Thyroid gland (tissue), 4 donors: Measurements from ENCODE around the gene RADIL. TPM values are rescaled to one million over a fixed set of nuclear protein-coding genes. Genes with fewer than 3 reads are reported as not detected.

ENCODE experiments used
- DNase-seq, 2 donors: peaks; one replicate each; pipeline ENCODE4 v3.0.0-alpha.2; 2019
- H3K27ac ChIP-seq, 3 donors: fragments of 200-600 bp; sonication (generic); 1 replicate in 2 of 3; 2 replicates in 1 of 3; pipeline ENCODE4 v1.5.1; 2016 to 2019; ENCODE audit warnings: mild to moderate bottlenecking in 1 of 3, moderate library complexity in 1 of 3
- H3K27me3 ChIP-seq: fragments of 200-600 bp; sonication (generic); one replicate; pipeline ENCODE4 v1.5.1; 2019
- H3K36me3 ChIP-seq, 2 donors: fragments of 200-600 bp; sonication (generic); one replicate each; pipeline ENCODE4 v1.5.1; 2016 to 2019
- H3K4me1 ChIP-seq, 2 donors: fragments of 200-600 bp; sonication (generic); one replicate each; pipeline ENCODE4 v1.5.1; 2017 to 2019
- H3K4me3 ChIP-seq, 3 donors: fragments of 200-600 bp; sonication (generic); replicated peaks in 1 of 3; 1 replicate in 2 of 3; 2 replicates in 1 of 3; pipeline ENCODE4 v1.5.1; 2016; ENCODE audit warnings: mild to moderate bottlenecking in 1 of 3
- H3K9me3 ChIP-seq: fragments of 200-600 bp; sonication (generic); one replicate; pipeline ENCODE4 v1.5.1; 2017
- POLR2A ChIP-seq, 2 donors: fragments of 450-650 bp; IDR thresholded peaks; one replicate each; pipeline ENCODE4 v1.6.1; 2017; ENCODE audit warnings: antibody characterized with exemption in 2 of 2, mild to moderate bottlenecking in 2 of 2, moderate library complexity in 1 of 2
- WGBS, 2 donors: methylation state at CpG; one replicate each; pipeline ENCODE4 v1.1.5; 2017; 5-methylcytosine and 5-hydroxymethylcytosine counted together
- intact Hi-C: fragments of 100-400 bp; cut with DNase I; formaldehyde crosslinking; loops from one replicate; pipeline ENCODE4 v1.15.1; 2023
- total RNA-seq, 4 donors: library from RNA; depleted of rRNA; stranded (reverse); fragments of >200 nt; gene quantifications; one replicate each; pipeline ENCODE4 v1.2.3, GENCODE V29; 2016
- TF ChIP-seq, protein P1 (sequence below), 6 experiments: fragments of 200-600 bp in 3 of 6; fragments of 450-650 bp in 3 of 6; sonication (generic) in 3 of 6; IDR thresholded peaks; one replicate each; pipeline ENCODE4 v1.5.1; 2016 to 2019; ENCODE audit warnings: antibody characterized with exemption in 6 of 6, mild to moderate bottlenecking in 2 of 6, inconsistent platforms in 1 of 6, moderate library complexity in 1 of 6

RADIL gene
- total RNA-seq, 4 donors from 2014 or later = 4.9 to 11.1 (median 7.1) TPM

DNA sequence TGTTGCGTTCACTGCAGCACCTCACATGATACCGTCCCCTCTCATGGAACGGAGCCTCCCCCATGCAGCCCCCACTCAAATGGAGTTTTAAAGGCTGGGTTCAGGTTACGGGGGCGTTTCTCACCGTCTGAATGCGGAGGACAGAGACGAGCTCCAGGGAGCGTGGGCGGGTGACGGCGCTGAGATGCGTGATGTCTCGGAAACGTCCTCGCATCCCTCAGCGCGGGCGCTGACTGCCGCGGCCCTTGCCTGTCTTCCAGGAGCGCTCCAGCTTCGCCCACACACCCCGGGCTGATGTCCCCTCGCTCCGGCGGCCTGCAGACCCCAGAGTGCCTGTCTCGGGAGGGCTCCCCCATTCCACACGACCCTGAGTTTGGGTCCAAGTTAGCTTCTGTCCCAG is 124.7 kb downstream of the RADIL start:
- no peak for DNase-seq
- TF ChIP-seq, protein P1, sequence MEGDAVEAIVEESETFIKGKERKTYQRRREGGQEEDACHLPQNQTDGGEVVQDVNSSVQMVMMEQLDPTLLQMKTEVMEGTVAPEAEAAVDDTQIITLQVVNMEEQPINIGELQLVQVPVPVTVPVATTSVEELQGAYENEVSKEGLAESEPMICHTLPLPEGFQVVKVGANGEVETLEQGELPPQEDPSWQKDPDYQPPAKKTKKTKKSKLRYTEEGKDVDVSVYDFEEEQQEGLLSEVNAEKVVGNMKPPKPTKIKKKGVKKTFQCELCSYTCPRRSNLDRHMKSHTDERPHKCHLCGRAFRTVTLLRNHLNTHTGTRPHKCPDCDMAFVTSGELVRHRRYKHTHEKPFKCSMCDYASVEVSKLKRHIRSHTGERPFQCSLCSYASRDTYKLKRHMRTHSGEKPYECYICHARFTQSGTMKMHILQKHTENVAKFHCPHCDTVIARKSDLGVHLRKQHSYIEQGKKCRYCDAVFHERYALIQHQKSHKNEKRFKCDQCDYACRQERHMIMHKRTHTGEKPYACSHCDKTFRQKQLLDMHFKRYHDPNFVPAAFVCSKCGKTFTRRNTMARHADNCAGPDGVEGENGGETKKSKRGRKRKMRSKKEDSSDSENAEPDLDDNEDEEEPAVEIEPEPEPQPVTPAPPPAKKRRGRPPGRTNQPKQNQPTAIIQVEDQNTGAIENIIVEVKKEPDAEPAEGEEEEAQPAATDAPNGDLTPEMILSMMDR (IDR thresholded peaks at IDR 0.05) = no peak
- TF ChIP-seq POLR2A (IDR thresholded peaks at IDR 0.05) = no peak
- Histone ChIP-seq H3K27ac (no peak overlapping the region), H3K36me3 (peaks cover 79 to 81% of the 10 kb centered on the region in 2 donors), H3K9me3 (no peaks in the 10 kb centered on the region), H3K27me3 (no peaks in the 10 kb centered on the region), H3K4me3 (no peak overlapping the region), H3K4me1 (peaks cover 0 to 3% of the 10 kb centered on the region in 2 donors)
- WGBS, 2 donors = 95% methylated on average over 23 to 29 of the region's 29 CpGs
- intact Hi-C loops = no loop called here

DNA sequence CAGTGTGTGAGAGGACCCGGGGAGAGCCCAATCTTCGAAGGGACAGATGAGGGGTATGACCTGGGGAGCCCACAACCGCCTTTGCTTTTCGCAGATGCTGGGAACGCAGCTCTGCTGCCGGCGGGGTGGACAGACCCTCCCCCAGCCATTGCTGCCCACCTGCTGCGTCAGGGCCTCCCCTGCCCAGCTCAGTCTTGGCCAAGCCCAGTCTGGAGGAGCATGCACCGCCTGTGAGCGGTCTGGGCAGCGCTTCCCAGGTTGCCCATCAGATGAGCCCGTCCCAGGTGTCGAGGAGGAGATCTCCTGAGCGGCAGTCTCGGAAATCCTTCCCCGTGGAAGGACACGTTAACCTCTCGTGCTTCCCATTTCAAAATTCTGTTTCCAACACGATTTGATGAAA is 125.4 kb downstream of the RADIL start:
- intact Hi-C loops = no loop called here
- peaks cover 74% of the 10 kb centered on the region in 2 donors for H3K36me3 ChIP-seq
- no peak for DNase-seq
- 95 to 96% methylated on average over 19 of the region's 19 CpGs for WGBS, 2 donors
- H3K9me3 ChIP-seq = no peaks in the 10 kb centered on the region
- H3K4me1 ChIP-seq = peaks cover 0 to 6% of the 10 kb centered on the region in 2 donors
- no peak overlapping the region for H3K27ac ChIP-seq
- TF ChIP-seq, protein P1 (IDR thresholded peaks at IDR 0.05) = no peak
- TF ChIP-seq POLR2A (IDR thresholded peaks at IDR 0.05) = no peak
- H3K4me3 ChIP-seq = no peak overlapping the region
- H3K27me3 ChIP-seq = no peaks in the 10 kb centered on the region

DNA sequence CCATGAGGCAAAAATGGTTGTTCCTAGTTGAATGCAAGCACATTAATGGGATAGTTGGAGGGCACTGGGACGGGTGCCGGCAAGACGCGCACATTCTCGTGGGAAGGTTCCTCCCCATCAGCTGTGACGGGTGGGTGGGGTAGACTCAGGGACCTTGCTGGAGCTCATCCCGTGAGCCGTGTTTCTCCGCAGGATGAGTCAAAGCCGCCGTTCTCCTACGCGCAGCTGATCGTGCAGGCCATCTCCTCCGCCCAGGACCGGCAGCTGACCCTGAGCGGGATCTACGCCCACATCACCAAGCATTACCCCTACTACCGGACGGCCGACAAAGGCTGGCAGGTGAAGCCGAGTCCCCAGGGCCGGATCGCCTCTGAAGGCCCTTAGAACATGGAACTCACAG is 128.5 kb downstream of the RADIL start:
- no peak for DNase-seq
- H3K36me3 ChIP-seq = peaks cover 47 to 51% of the 10 kb centered on the region in 2 donors
- H3K4me3 ChIP-seq = no peak overlapping the region
- intact Hi-C loops = no loop called here
- WGBS, 2 donors = 93 to 95% methylated on average over 18 to 24 of the region's 24 CpGs
- no peaks in the 10 kb centered on the region for H3K9me3 ChIP-seq
- no peak overlapping the region for H3K27ac ChIP-seq
- H3K27me3 ChIP-seq = no peaks in the 10 kb centered on the region
- peaks cover 0 to 6% of the 10 kb centered on the region in 2 donors for H3K4me1 ChIP-seq
- TF ChIP-seq, protein P1 (IDR thresholded peaks at IDR 0.05) = no peak

DNA sequence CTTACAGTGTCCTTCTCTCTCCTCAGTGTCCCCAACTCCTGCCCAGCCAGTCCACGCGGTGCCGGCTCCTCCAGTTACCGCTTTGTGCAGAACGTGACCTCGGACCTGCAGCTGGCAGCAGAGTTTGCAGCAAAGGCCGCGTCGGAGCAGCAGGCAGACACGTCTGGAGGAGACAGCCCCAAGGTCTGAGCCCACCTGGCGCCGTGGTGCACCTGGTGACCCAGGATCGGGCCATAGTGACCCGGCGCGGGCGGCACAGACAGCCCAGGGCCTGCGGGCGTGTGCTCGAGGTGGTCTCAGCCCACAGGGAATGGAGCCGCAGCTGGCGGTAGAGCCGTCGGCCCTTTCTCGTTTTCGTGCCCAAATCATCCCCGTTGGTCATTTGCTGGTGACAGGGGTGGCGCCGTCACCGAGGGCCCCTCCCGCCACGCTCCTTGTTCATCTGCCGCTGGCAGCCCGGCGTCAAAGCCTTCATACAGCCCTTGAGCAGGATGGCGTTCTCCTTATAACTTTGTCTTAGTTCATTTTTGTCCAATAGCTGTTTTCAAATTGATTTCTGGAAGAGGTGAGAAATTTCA is 129.0 kb downstream of the RADIL start:
- Histone ChIP-seq H3K9me3 (no peaks in the 10 kb centered on the region), H3K27ac (no peak overlapping the region), H3K27me3 (no peaks in the 10 kb centered on the region), H3K36me3 (peaks cover 42 to 48% of the 10 kb centered on the region in 2 donors), H3K4me1 (peaks cover 0 to 6% of the 10 kb centered on the region in 2 donors), H3K4me3 (no peak overlapping the region)
- intact Hi-C loops = loop anchor here (5.0 kb wide), 2 partner anchors 72 to 112 kb away; partner anchors contain the start of gene FOXK1
- 91 to 94% methylated on average over 21 to 35 of the region's 36 CpGs for WGBS, 2 donors
- no peak for TF ChIP-seq POLR2A (IDR thresholded peaks at IDR 0.05)
- TF ChIP-seq, protein P1 (IDR thresholded peaks at IDR 0.05) = no peak
- DNase-seq = no peak

DNA sequence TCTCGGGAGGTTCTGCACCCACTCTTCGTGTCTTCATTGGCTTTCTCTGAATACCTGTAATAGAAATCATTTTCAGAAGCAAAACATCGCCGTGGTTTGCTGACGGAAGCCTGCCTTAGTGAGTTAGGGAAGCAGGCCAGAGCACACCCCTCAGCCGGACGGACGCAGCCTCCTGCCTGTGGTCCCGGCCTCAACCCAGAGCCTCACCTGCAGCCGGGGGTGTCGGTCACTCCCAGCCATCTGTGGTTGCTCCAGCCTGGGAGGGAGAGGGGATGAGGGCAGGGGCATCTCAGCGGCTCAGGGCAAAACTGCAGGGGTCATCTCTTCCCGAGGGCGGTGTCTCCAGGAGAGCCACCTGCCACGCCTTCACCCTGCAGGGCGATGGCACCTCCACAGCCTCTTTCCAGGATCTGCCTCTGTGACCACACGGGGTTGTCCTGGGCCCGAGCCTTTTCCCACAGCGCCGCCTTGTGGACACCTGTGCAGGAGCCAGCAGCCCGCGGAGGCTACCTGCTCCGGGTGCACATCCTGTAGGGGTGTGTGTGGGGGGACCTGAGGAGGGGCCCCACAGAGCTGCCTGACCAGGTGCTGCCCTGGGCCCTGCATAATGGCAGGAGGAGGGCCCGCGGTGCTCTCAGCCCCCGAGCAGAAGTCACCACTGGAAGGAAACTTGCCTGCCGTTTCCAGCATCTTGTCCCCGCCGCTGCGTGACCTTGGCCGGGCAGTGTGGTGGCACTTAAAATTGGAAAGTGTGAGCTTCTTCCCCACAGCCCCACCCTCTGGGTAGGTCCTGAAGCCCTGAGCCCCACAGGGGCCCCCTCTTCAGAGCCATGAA is 129.7 kb downstream of the RADIL start:
- WGBS, 2 donors = 70 to 82% methylated on average over 12 to 19 of the region's 31 CpGs
- intact Hi-C loops = loop anchor here (5.0 kb wide), 2 partner anchors 72 to 112 kb away; partner anchors contain the start of gene FOXK1
- DNase-seq = peak; percentile 75 to 83

More for the DNA sequence above, 129.7 kb downstream of the RADIL start:
- H3K27ac ChIP-seq = no peak overlapping the region
- H3K9me3 ChIP-seq = no peaks in the 10 kb centered on the region
- no peak overlapping the region for H3K4me3 ChIP-seq
- peaks cover 0 to 6% of the 10 kb centered on the region in 2 donors for H3K4me1 ChIP-seq
- peaks cover 35 to 42% of the 10 kb centered on the region in 2 donors for H3K36me3 ChIP-seq
- TF ChIP-seq, protein P1 (IDR thresholded peaks at IDR 0.05) = peak; percentile 67 to 93 (median 87)
- TF ChIP-seq POLR2A (IDR thresholded peaks at IDR 0.05) = no peak
- H3K27me3 ChIP-seq = no peaks in the 10 kb centered on the region
